Heart left ventricle (tissue), 13 donors: Measurements from ENCODE around the gene ASB6.

Source experiments
- CTCF ChIP-seq, 12 donors: fragments of 200-600 bp; sonication (generic) in 4 of 12; IDR thresholded peaks; one replicate each; pipeline versions ENCODE4 v1.5.0 to v1.8.0; 2018 to 2022; ENCODE audit warnings: antibody characterized with exemption in 12 of 12, mild to moderate bottlenecking in 5 of 12
- POLR2A ChIP-seq, 2 donors: fragments of 450-650 bp; IDR thresholded peaks; one replicate each; pipeline ENCODE4 v1.6.1; 2017; ENCODE audit warnings: antibody characterized with exemption in 2 of 2, mild to moderate bottlenecking in 2 of 2, moderate library complexity in 2 of 2
- donor health status: ischemic (EF 13 %, LVEDD 7.1; RV severe dilation, severe dysfunction).
- donor health status: DM: no; HTN: yes; CAD: no.
- donor health status: DM: no; HTN: no; CAD: no.
- donor health status: ischemic (EF 25% LVEDD 6.9; RV normal size, moderate dysfunction).
- donor health status: ischemic (EF 25% LVEDD 5.7; RV mildly dilated, moderate dysfunction).
- donor health status: ischemic (EF 35%, LVEDD 5.7; RV mildly dilated, moderate dysfunction).
- donor health status: nonischemic (EF 11% LVEDD 7.7; RV severe dilation, severe dysfunction).
- donor health status: DM: yes; HTN: yes; CAD: no.
- donor health status: PGD.
- donor health status: ischemic (EF 29% LVEDD 5.4; RV normal size, mild dysfunction).
- donor health status: nonischemic (EF 23%, LVEDD 6.1; RV moderate dilation, normal function).

DNA sequence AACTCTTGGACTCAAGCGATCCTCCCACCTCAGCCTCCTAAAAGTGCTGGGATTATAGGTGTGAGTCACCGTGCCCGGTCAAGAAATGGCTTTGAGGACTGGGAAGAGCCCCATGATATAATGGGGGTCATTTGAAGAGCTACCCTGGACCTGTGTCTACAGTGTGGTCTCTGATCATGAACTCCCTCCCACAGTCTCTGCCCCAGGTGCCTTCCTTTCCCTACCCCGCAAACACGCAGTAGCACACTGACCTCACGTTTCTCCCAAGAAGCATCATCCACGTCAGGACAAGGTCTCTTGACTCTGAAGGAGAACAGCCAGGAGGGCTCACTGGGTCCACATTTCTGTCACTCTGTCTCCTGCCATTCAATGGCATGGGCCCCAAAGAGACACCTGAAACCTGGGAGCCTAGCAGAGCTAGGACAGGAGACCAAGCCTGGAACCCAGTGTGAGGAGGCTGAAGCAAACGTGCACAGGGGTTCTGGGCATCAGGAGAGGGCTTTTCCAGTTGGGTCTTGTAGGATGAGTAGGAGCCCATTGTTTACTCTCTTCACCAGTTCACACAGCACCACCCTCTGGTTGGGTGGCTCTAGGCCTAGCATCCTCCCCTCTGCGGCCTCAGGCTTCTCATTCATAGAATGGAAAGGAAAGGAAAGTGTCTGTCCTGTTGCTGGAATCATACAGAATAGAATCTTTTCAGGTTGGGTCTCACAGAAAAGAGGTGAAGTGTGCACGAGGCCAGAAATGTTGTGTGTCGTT is 46.5 kb upstream of the ASB6 start:
- TF ChIP-seq POLR2A (IDR thresholded peaks at IDR 0.05) (no peak), CTCF (IDR thresholded peaks at IDR 0.05) (no peak)
